GM15510 (cell line): Measurements from ENCODE around the gene RIPK3.

ENCODE experiments used
- POLR2A ChIP-seq: IDR thresholded peaks from 3 replicates; pipeline ENCODE4 v1.6.1; 2011; ENCODE audit warnings: borderline replicate concordance; ENCODE audit not compliant: insufficient read length; ENCODE audit errors: extremely low read depth

The RIPK3 gene

DNA sequence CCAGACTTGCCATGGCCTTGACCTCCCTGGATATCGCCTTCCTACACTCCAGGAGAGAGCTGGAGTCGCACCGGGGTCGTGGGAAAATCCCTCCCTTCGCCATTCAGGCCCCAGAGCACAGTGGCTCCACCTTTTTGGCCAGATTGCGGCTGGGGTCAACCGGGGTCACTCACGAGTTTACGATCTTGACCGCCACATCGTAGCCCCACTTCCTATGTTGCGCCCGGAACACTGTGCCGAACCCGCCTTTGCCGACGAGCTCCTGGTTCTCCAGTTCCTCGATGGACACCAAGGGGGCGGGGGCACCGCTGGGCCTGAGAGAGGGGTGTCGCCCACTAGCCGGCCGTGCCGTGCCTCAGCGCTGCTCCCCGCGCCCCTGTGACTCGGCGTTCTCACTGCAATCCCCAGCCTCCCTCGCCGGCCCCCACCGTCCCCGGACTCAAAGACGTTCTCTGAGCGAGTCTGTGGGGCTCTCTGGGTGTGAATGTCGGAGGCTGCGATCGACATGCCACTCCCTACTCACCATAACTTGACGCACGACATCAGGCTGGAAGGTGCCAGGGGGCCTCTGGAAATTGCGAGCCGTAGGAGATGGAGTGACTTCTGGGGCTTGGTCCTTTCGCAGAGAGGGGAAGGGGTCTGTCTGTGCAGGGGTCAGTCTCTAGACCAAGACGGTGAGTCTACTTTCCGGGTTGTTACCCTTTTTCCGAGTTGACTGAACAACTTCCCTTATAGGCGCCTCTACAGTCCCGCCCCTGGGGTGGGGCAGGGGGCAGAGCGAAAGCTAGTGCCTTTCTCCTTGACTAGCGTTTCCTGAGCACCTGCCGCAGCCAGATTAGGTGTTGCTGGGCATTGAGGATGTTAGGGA, at the start of gene RIPK3:
Gene RIPK3 (minus strand): TSS at position 708 of the 868 bp plus-strand sequence. CDS start 165 bp downstream, at position 543.
- peak; percentile 65 for TF ChIP-seq POLR2A

DNA sequence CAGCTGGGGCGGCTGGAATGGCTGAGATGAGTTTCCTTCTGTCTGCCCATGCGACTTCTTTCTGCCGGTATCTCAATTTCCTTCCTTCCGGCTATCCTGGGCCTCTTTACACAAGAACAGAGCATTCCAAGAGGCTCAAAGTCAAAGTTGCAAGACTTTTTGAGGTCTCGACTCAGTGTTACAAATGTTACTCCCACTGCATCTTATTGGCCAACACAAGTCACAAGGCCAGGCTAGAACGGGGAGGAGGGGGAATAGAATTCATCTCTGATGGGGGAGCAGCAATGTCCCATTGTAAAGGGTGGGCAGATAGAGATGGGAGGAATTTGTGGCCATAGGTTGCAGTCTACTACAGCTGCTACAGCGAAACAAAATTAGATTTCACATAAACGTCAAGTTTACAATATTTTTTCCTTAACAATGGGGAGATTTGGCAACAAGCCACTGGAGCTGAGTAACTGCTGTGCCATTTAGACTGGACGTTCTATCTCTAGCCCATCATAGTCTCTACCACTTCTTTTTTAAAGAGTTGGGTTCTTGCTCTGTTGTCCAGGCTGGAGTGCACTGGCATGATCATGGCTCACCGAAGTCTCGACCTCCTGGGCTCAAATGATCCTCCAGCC, 49.5 kb upstream of the RIPK3 start:
- no peak for TF ChIP-seq POLR2A

DNA sequence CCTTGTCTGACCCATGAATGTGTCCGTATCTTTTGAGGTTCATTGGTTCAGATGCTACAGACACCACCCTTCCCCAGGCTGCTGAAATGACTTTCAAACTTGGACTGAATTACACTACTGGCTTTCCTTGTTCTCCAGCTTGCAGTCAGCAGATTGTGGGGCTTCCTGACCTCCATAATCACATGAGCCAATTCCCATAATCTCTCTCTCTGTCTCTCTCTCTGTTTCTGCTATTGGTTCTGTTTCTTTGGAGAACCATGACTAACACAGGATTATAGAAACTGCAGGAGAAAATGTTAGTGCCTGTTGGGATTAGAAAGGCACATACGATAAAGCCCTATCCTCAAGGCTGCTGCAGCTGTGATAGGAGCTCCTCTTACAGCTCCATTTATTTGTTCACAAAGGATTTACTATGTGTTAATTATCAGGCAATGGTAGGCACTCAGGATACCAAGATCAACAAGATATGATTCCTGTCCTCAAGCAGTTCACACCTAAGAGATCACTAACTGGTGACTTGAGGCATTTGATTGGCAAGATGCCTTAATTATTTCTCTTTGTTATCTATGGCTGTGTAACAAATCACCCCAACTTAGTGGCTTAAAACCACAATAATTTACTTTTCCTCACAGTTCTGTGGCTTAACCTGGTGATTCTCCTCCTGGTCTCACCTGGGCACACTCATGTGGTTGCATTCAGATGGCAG, 48.8 kb upstream of the RIPK3 start:
- no peak for TF ChIP-seq POLR2A

DNA sequence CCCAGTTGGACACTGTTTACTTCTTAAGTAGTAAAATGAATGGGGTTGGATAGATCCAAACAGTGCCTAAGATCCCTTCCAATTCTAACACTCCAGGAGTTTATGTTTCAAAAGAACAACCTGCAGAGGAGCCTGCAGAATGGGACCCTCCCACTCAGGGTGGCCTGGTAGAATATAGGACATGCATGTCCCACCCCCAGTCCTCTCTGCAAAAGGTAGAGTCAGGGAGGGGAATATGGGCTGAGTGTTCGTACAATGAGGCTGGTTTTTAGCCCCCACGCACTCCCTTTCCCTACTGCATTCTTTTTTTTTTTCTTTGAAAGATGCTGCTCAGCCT, 47.2 kb upstream of the RIPK3 start:
- TF ChIP-seq POLR2A: no peak

DNA sequence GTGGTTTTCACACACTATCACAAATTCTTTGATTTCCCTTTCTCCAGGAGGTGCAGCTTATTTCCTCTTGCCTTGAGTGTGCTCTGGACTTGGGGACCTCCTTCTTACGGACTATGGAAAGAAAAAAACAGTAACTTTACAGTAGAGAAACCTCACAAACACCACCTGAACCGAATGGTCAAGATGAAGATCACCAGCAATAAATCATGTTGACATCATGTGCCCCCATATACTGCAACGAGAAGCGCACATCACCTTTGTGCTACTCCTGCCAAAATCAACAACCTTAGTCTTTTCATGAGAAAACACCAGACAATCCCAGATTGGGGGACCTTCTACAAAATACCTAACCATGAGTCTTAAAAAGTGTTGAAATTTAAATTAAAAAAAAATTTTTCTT, 45.7 kb upstream of the RIPK3 start:
- no peak for TF ChIP-seq POLR2A

DNA sequence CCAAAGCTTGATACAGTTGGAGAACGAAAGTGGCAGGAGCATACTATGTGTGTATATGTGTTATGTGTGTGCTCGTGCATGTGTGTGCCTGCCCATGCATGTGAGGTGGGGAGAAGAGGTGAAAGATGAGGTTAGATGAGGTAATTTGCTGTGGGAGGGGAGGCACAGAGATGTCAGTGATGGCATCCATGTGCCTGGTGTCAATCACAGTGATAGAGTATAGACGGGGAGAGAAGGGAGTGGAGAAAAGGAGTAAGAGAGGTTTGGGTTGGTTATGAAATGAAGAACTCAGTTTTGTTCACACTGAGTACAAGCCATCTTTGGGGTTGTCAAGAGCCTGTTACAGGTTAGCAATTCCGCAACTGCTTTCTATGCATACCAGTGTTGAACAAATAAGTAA, 44.4 kb upstream of the RIPK3 start:
- no peak for TF ChIP-seq POLR2A

DNA sequence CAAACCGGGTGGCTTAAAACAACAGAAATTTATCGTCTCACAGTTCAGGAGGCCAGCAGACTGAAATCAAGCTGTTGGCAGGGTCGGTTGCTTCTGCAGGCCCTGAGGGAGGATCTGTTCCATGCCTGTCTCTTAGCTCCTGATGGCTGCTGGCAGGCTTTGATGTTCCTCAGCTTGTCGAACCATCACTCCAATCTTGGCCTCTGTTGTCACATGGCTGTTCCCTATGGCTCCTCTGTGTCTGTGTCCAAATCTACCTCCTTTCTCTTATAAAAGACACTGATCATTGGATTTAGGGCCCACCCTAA, 42.2 kb upstream of the RIPK3 start:
- TF ChIP-seq POLR2A: no peak

DNA sequence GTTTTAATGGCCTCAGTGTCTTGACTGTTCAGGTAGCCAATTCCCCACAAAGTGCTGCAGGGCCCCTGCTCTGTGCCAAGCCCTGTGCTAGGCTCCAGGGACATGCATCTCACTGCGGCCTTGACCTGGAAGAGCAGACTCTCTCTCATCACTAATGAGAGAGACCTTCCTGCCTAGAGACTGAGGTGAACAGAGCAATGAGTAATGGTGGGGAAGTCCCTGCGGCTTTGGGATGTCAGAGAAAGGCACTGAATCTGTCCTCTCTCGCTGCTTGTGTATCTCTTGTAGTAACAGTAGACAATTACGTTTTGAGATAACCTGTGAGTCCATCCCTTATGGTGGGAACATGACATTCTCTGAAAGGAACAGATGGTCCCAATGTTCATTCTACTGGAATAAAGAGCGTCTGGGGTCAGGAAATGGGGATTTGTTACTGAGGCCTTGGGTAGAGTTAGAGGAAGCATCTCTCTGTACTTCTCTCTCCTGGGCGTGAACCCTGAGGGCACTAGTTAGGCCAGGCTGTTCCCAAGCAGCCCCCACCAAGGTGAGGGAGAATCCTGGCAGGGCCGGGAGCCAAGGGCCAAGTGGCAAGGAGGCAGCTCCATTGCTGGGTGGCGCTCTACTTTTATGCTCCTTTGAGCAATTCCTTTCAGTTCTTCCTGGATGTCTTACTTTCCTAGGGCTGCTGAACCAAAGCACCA, 41.7 kb upstream of the RIPK3 start:
- no peak for TF ChIP-seq POLR2A

DNA sequence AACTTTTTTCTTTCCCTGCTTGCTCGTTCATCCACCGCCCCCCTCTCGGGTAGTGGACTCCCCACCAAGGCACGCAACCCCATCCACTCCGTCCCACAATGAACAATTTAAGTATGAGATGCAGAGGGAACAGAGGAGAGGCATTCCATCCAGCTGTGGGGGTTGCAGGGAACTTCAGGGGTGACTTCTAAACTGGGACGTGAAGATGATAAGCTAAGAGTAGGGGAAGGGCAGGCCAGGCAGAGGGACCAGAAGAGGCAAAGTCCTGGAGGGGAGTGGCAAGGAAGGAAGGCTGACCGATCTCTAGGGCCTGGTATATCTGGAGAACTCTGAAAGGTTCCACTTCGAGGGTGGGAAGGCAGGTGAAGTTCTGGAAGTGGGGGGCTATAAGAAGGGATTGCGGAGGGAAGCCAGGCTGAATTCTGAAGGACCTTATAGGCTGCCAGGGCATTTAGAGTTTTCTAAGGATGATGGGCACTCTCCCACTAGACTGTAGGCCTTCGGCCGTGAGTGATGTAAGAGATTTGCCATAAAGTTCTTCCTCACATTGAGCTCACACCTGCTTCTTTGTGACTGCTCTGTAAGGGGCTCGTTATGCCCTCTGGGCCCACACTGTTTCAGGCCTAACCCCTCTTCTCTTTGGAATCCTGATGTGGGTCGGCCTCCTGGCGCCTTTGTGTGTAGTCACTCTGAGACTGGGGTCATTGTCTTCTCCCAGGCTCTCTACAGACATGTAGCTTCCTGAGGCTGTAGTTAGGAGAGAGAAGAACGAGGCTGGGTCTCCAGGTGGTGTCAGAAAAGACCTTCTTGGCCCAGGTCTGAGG, 40.3 kb upstream of the RIPK3 start:
- no peak for TF ChIP-seq POLR2A

DNA sequence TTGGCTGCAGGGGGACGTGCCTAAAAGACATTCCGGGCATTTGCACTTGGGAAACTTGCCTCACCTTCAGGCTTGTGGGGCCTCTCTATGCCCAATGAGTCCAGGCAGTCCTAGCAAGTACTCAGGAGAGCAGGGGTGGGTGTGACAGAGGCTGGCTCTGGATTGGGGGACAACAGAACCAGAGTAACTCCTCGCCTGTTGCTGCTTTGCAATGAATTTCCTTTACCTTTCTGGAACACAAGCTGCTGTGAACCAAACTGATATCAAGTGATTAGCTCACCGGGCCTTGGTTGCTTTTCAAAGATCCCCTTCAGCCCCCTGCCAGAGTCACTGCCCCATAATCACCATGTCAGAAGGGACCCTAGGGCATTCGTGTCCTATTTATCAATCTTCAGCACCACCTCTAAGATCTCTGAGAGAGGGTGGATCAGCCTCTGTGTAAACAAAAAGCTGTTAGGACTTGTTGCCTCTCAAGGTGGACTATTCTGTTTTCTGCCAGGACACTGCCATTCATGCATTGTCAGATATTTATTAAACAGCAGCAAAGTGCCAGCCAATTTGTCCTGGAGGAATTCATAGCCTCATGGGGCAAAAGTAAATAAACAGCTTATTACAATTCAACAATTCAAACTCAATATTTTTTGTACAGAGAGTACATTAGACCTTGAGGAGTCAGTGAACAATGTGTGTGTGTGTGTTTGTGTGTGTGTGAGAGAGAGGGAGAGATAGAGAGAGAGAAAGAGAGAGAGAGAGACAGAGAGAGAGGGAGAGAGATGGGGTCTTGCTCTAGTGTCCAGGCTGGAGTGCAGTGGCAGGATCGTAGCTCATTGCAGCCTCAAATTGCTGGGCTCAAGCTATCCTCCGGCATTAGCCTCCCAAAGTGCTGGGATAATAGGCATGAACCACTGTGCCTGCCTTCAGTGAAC, 39.5 kb upstream of the RIPK3 start:
- no peak for TF ChIP-seq POLR2A

DNA sequence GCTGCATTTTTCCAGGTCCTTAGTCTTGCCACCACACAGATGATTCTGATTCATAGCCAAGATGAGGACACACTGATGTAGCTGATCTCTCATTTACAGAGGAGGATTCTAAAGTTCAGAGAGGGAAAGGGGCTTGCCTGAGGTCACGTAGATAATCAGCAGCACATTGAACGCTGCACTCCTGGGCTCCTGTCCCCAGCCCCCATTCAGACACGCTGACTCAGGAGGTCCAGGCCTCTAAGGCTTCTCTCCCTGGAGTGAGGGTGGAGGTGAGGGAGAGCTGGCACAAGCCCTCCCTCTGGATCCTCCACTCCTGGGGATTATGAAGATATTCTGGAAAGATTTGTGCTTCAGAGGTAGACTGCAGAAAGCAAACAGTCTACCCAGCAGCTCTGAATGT, 38.5 kb upstream of the RIPK3 start:
- no peak for TF ChIP-seq POLR2A

DNA sequence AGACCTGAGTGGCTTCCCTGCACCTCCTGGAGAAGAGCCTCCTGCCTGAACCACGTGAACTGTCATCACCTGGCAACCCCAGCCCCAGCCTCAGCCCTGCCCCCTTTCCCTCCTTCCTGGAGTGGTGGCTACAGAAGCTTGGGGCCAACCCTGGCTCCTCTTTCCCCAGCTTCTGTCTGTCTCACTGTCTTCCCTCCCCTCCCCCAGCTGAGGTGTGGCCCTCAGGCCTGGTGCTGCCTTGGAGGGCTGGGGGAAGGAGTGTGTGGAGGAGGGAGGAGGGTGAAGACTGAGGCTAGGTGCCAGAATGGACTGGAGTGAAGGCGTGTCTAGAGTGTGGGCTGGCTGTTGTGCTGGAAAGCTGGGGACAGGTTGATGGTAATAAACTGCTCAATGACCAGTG, 37.9 kb upstream of the RIPK3 start:
- TF ChIP-seq POLR2A: no peak

DNA sequence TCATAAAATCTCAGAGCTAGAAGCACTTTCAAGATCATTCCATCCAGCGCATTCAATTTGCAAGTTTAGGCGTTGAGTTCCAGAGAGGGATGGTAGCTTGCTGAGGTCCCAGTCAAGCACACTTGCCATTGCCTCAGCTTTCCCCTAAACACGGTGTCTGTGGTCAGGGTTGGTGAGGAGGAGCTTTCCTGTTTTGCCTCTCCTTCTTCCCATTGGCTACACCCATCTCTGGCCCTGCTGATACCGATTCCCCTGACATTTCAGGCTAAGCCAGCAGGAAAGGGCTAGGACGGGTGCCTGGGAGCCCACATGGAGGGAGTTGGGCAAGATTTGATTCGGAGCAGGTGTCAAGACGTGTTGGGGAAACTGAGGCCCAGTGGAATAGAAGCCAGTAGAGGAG, 37.3 kb upstream of the RIPK3 start:
- no peak for TF ChIP-seq POLR2A
